HCT116 (cell line): ENCODE results near the gene SLC35B2. TPM values are rescaled to one million over a fixed set of nuclear protein-coding genes. Genes with fewer than 3 reads are reported as not detected.

Experiments
- ATAC-seq: fragments of 200-7000 bp; cut with Tn5 transposase; 2 replicates; pipeline ENCODE4 v1.9.1; 2020; ENCODE audit warnings: mild to moderate bottlenecking, moderate library complexity
- BruUV-seq: library from RNA; stranded (reverse); fragments of 400-500 nt; replicated peaks from 2 replicates; lab custom pipeline; 2021; lab: Mats Ljungman, UMichigan
- CTCF ChIA-PET: fragments of 300-600 bp; sonication (Branson Sonifier 250); formaldehyde crosslinking; loops from one replicate; lab custom pipeline; 2021; ENCODE audit warnings: antibody characterized with exemption; lab: Charles Lee
- POLR2A ChIA-PET: fragments of 300-600, 350-600 bp; sonication (Branson Sonifier 250); formaldehyde crosslinking; loops from one replicate; lab custom pipeline; 2021; ENCODE audit warnings: antibody characterized with exemption; lab: Charles Lee
- RAD21 ChIA-PET, 2 experiments: fragments of 300-600 bp; sonication (Branson Sonifier 250); formaldehyde crosslinking; loops; one replicate each; lab custom pipeline; 2023; ENCODE audit warnings: low total read pairs in 2 of 2; ENCODE audit not compliant: uncharacterized antibody in 2 of 2, unreplicated experiment in 2 of 2, low non-redundant PET in 1 of 2; lab: Charles Lee
- DNase-seq: peaks from one replicate; pipeline ENCODE4 v3.0.0-alpha.2; 2010; ENCODE audit warnings: low read depth, low spot score
- H2AFZ ChIP-seq: fragments of 200-600 bp; shearing (Covaris generic), sonication (generic); 2 replicates; pipeline ENCODE4 v1.6.1; 2017; ENCODE audit warnings: low read depth, mixed run types, mixed read lengths, antibody characterized with exemption, low read length; ENCODE audit not compliant: poor library complexity, severe bottlenecking
- H3K27ac ChIP-seq: 2 replicates; pipeline ENCODE4 v1.5.1; 2012; ENCODE audit warnings: low read depth, low read length
- H3K27me3 ChIP-seq: fragments of 200-600 bp; sonication (generic); 2 replicates; pipeline ENCODE4 v1.6.1; 2016; ENCODE audit warnings: mixed run types, low read length, mixed read lengths; ENCODE audit not compliant: insufficient read depth
- H3K36me3 ChIP-seq, 2 experiments: fragments of 200-500 bp in 1 of 2; fragments of 200-600 bp in 1 of 2; sonication (Bioruptor generic) in 1 of 2; sonication (generic) in 1 of 2; 2 replicates each; pipeline versions ENCODE4 v1.5.1 to v1.6.1; 2014 to 2016; ENCODE audit warnings: low read length in 2 of 2, inconsistent platforms in 1 of 2, mixed read lengths in 1 of 2, mixed run types in 1 of 2; ENCODE audit not compliant: insufficient read depth in 2 of 2, control insufficient read depth in 1 of 2
- H3K4me1 ChIP-seq, 2 experiments: fragments of 200-600 bp in 1 of 2; sonication (generic) in 1 of 2; 2 replicates each; pipeline versions ENCODE4 v1.5.1 to v1.6.1; 2012 to 2017; ENCODE audit warnings: low read length in 2 of 2, inconsistent platforms in 1 of 2, mild to moderate bottlenecking in 1 of 2, mixed read lengths in 1 of 2, mixed run types in 1 of 2, moderate library complexity in 1 of 2; ENCODE audit not compliant: insufficient read depth in 2 of 2, control insufficient read depth in 1 of 2
- H3K4me2 ChIP-seq: fragments of 200-600 bp; sonication (generic); 2 replicates; pipeline ENCODE4 v1.6.1; 2017; ENCODE audit warnings: mixed run types, low read length, mixed read lengths
- H3K4me3 ChIP-seq, 2 experiments: fragments of 200-600 bp in 1 of 2; sonication (generic) in 1 of 2; replicated peaks in 1 of 2; 2 replicates each; pipeline ENCODE4 v1.5.1; 2011 to 2016; ENCODE audit warnings: low read length in 2 of 2, control low read depth in 1 of 2, low read depth in 1 of 2, mild to moderate bottlenecking in 1 of 2, mixed read lengths in 1 of 2, mixed run types in 1 of 2
- H3K79me2 ChIP-seq: fragments of 200-600 bp; sonication (generic); 2 replicates; pipeline ENCODE4 v1.6.1; 2017; ENCODE audit warnings: mild to moderate bottlenecking, mixed run types, low read length, moderate library complexity, mixed read lengths; ENCODE audit not compliant: insufficient read depth
- H3K9ac ChIP-seq: fragments of 200-600 bp; sonication (generic); 2 replicates; pipeline ENCODE4 v1.6.1; 2016; ENCODE audit warnings: low read length, mixed read lengths
- H3K9me2 ChIP-seq: fragments of 200-600 bp; sonication (generic), shearing (Covaris generic); 2 replicates; pipeline ENCODE4 v1.6.1; 2017; ENCODE audit warnings: mixed run types, mild to moderate bottlenecking, moderate library complexity; ENCODE audit not compliant: insufficient read depth
- H3K9me3 ChIP-seq, 2 experiments: fragments of 200-500 bp in 1 of 2; fragments of 200-600 bp in 1 of 2; sonication (Bioruptor generic) in 1 of 2; sonication (generic) in 1 of 2; 2 replicates each; pipeline ENCODE4 v1.6.1; 2014 to 2017; ENCODE audit warnings: low read length in 2 of 2, mixed read lengths in 2 of 2, inconsistent platforms in 1 of 2, low read depth in 1 of 2, mild to moderate bottlenecking in 1 of 2, mixed run types in 1 of 2, moderate library complexity in 1 of 2; ENCODE audit not compliant: control insufficient read depth in 1 of 2, insufficient read depth in 1 of 2
- H4K20me1 ChIP-seq: fragments of 200-600 bp; sonication (generic), shearing (Covaris generic); 2 replicates; pipeline ENCODE4 v1.6.1; 2017; ENCODE audit warnings: mixed run types, mild to moderate bottlenecking, moderate library complexity; ENCODE audit not compliant: insufficient read depth
- CTCF ChIP-seq, 3 experiments: fragments of 200-600 bp in 1 of 3; sonication (generic) in 1 of 3; IDR thresholded peaks in 2 of 3; conservative IDR thresholded peaks in 1 of 3; 2 replicates each; pipeline ENCODE4 v1.5.1; 2012 to 2017; ENCODE audit warnings: low read depth in 2 of 3, low read length in 2 of 3, antibody characterized with exemption in 1 of 3, borderline replicate concordance in 1 of 3, control low read depth in 1 of 3, mild to moderate bottlenecking in 1 of 3, mixed read lengths in 1 of 3, mixed run types in 1 of 3, moderate library complexity in 1 of 3; ENCODE audit not compliant: insufficient read depth in 1 of 3
- FOSL1 ChIP-seq: IDR thresholded peaks from 2 replicates; pipeline ENCODE4 v1.6.1; 2012; ENCODE audit warnings: low read depth
- POLR2A ChIP-seq: IDR thresholded peaks from 2 replicates; pipeline ENCODE4 v1.7.0; 2011; ENCODE audit warnings: borderline replicate concordance; ENCODE audit not compliant: insufficient read depth, insufficient read length; ENCODE audit errors: extremely low read depth
- POLR2AphosphoS5 ChIP-seq: IDR thresholded peaks from 2 replicates; pipeline ENCODE4 v1.6.1; 2011; ENCODE audit warnings: mild to moderate bottlenecking, low read depth, low read length, moderate library complexity
- SIN3A ChIP-seq: IDR thresholded peaks from 2 replicates; pipeline ENCODE4 v1.6.1; 2012; ENCODE audit warnings: low read depth
- TCF7L2 ChIP-seq: IDR thresholded peaks from 2 replicates; pipeline ENCODE4 v1.7.0; 2011; ENCODE audit warnings: borderline replicate concordance, inconsistent platforms; ENCODE audit not compliant: insufficient read depth, insufficient read length; ENCODE audit errors: extremely low read depth
- YY1 ChIP-seq: IDR thresholded peaks from 2 replicates; pipeline ENCODE4 v1.6.1; 2011; ENCODE audit warnings: low read length, low read depth, moderate library complexity, mild to moderate bottlenecking; ENCODE audit not compliant: insufficient replicate concordance; ENCODE audit errors: extremely low read depth
- intact Hi-C: fragments of 100-400 bp; cut with micrococcal nuclease; formaldehyde crosslinking; loops from 2 replicates; pipeline ENCODE4 v1.10.0; 2022
- total RNA-seq: library from RNA; stranded (reverse); gene quantifications from one replicate; pipeline ENCODE4 v1.2.1, GENCODE V29; 2021; ENCODE audit not compliant: unreplicated experiment

The SLC35B2 gene
- total RNA-seq, 1 experiment from 2014 or later: 50.5 TPM

- TF ChIP-seq TCF7L2 (peak; percentile 74), SIN3A (no peak), POLR2A (peak; percentile 100), FOSL1 (no peak)
Observed at GRCh38 chr6:44246663-44247337, 10.5 kb downstream of the SLC35B2 start, which contains the start of gene HSP90AB1 (continued).

GRCh38 chr6:44245912-44246662 is 11.2 kb downstream of the SLC35B2 start:
- peak overlapping the region; percentile 83 for H3K4me2 ChIP-seq
- peaks cover 30 to 41% of the 10 kb centered on the region in 2 experiments for H3K36me3 ChIP-seq
- H3K79me2 ChIP-seq: peaks cover 42% of the 10 kb centered on the region
- H3K4me1 ChIP-seq: peaks cover 10 to 31% of the 10 kb centered on the region in 2 experiments
- no peaks in the 10 kb centered on the region for H3K9me3 ChIP-seq
- H3K27ac ChIP-seq: peak overlapping the region; percentile 82
- H4K20me1 ChIP-seq: peaks cover 37% of the 10 kb centered on the region
- H3K27me3 ChIP-seq: no peaks in the 10 kb centered on the region
- peak; percentile 60; the same call in 1 of the 2 replicates for TF ChIP-seq POLR2AphosphoS5
- no peak for TF ChIP-seq YY1
- TF ChIP-seq TCF7L2: peak; percentile 34
- TF ChIP-seq CTCF (IDR thresholded peaks at IDR 0.05 in 2 of 3, conservative IDR thresholded peaks at IDR 0.05 in 1 of 3; ENCODE audit: borderline replicate concordance in 1 of 3, insufficient read depth in 1 of 3, low read depth in 2 of 3, low read length in 2 of 3): peak in 2 of 3 experiments; percentile 10 to 17; a peak in 2 of 6 replicates
- H3K4me3 ChIP-seq: peak overlapping the region; percentile 82 to 100
- ChIA-PET RAD21 (interaction anchor here in 1 of 2 experiments (1.3 kb wide), 1 partner anchor 23 kb away, joined by 3 read pairs; the partner anchor contains the start of gene SLC29A1), POLR2A (interaction anchor here (0.6 to 4.0 kb wide), 20 partner anchors 9 to 476 kb away, joined by 3 to 74 read pairs (median 4); partner anchors contain the start of genes AARS2, SLC29A1, SLC35B2 and TMEM63B), CTCF (interaction anchor here (0.8 to 4.0 kb wide), 6 partner anchors 9 to 73 kb away, joined by 3 to 16 read pairs (median 10); partner anchors contain the start of gene SLC35B2)
- intact Hi-C loops: loop anchor here (2.0 kb wide), 1 partner anchor 617 kb away; the partner anchor contains the start of gene GTPBP2
- DNase-seq: peak; percentile 89
- BruUV-seq: TSS peak; percentile 82
- peak overlapping the region; percentile 95 for H3K9ac ChIP-seq
- ATAC-seq: peak; percentile 83
- no peaks in the 10 kb centered on the region for H3K9me2 ChIP-seq
- H2AFZ ChIP-seq: no peak overlapping the region
